HEK293 (cell line): Measurements from ENCODE around the gene RAI14.
A peak's percentile ranks its signal among the peaks of the same experiment; 100 is the strongest.

ENCODE experiments used
- CTCF ChIA-PET: fragments of 350-600 bp; formaldehyde crosslinking; extraction: SDS; loops from one replicate; lab custom pipeline; 2021; ENCODE audit warnings: antibody characterized with exemption; lab: Yijun Ruan, JAX
- POLR2A ChIA-PET: fragments of 300-600 bp; formaldehyde crosslinking; extraction: SDS; loops from one replicate; lab custom pipeline; 2020; ENCODE audit warnings: antibody characterized with exemption, inconsistent platforms; lab: Yijun Ruan, JAX
- H3K27ac ChIP-seq: fragments of 200-500 bp; sonication (Bioruptor generic); 2 replicates; pipeline ENCODE4 v1.5.1; 2014; ENCODE audit warnings: low read depth, low read length, control low read depth, inconsistent platforms; ENCODE audit errors: extremely low read depth
- H3K36me3 ChIP-seq, 2 experiments: fragments of 200-500 bp in 1 of 2; sonication (Bioruptor generic) in 1 of 2; 1 replicate in 1 of 2; 2 replicates in 1 of 2; pipeline ENCODE4 v1.5.1; 2014 to 2017; ENCODE audit warnings: inconsistent platforms in 2 of 2, low read length in 2 of 2; ENCODE audit not compliant: control insufficient read depth in 2 of 2, insufficient read depth in 1 of 2
- H3K4me1 ChIP-seq: fragments of 200-500 bp; sonication (Bioruptor generic); 2 replicates; pipeline ENCODE4 v1.5.1; 2014; ENCODE audit warnings: mild to moderate bottlenecking, low read length, inconsistent platforms; ENCODE audit not compliant: control insufficient read depth, insufficient read depth
- H3K4me3 ChIP-seq: 2 replicates; pipeline ENCODE4 v1.5.1; 2011; ENCODE audit warnings: low read depth, mild to moderate bottlenecking, control low read depth, low read length, moderate library complexity
- H3K9me3 ChIP-seq: fragments of 200-500 bp; sonication (Bioruptor generic); 2 replicates; pipeline ENCODE4 v1.5.1; 2014; ENCODE audit warnings: low read depth, low read length, inconsistent platforms; ENCODE audit not compliant: control insufficient read depth, insufficient read depth
- KLF1 ChIP-seq: fragments of 450-650 bp; formaldehyde crosslinking; IDR thresholded peaks from 2 replicates; pipeline ENCODE4 v1.5.1; 2016; ENCODE audit warnings: missing biosample characterization, missing genetic modification characterization
- KLF8 ChIP-seq: fragments of 450-650 bp; formaldehyde crosslinking; IDR thresholded peaks from 2 replicates; pipeline ENCODE4 v1.5.1; 2016; ENCODE audit warnings: missing biosample characterization, missing genetic modification characterization
- PRDM1 ChIP-seq: fragments of 450-650 bp; formaldehyde crosslinking; IDR thresholded peaks from 2 replicates; pipeline ENCODE4; 2016; ENCODE audit warnings: missing biosample characterization, missing genetic modification characterization
- SALL2 ChIP-seq: fragments of 450-650 bp; formaldehyde crosslinking; IDR thresholded peaks from 2 replicates; pipeline ENCODE4 v1.5.0; 2017; ENCODE audit warnings: missing biosample characterization, mild to moderate bottlenecking, missing genetic modification characterization, borderline replicate concordance
- SP7 ChIP-seq: fragments of 450-650 bp; formaldehyde crosslinking; IDR thresholded peaks from 2 replicates; pipeline ENCODE4 v1.5.1; 2016; ENCODE audit warnings: missing biosample characterization, missing genetic modification characterization
- TRIM28 ChIP-seq: IDR thresholded peaks from 2 replicates; pipeline ENCODE4 v1.6.1; 2011; ENCODE audit warnings: low read length, control low read depth, borderline replicate concordance
- ZBTB17 ChIP-seq: fragments of 450-650 bp; formaldehyde crosslinking; IDR thresholded peaks from 2 replicates; pipeline ENCODE4 v1.5.1; 2016; ENCODE audit warnings: missing biosample characterization, missing genetic modification characterization
- ZBTB7A ChIP-seq: fragments of 450-650 bp; formaldehyde crosslinking; IDR thresholded peaks from 2 replicates; pipeline ENCODE4 v1.5.1; 2016; ENCODE audit warnings: low read depth, missing biosample characterization, missing genetic modification characterization
- ZNF140 ChIP-seq: fragments of 450-650 bp; formaldehyde crosslinking; IDR thresholded peaks from 2 replicates; pipeline ENCODE4 v1.5.1; 2016; ENCODE audit warnings: missing biosample characterization, missing genetic modification characterization
- ZNF221 ChIP-seq: fragments of 450-650 bp; formaldehyde crosslinking; IDR thresholded peaks from 2 replicates; pipeline ENCODE4 v1.5.1; 2017; ENCODE audit warnings: missing biosample characterization, missing genetic modification characterization, borderline replicate concordance
- ZNF274 ChIP-seq, 2 experiments: fragments of 200-500 bp in 1 of 2; fragments of 450-650 bp in 1 of 2; sonication (Bioruptor generic) in 1 of 2; formaldehyde crosslinking in 1 of 2; IDR thresholded peaks; 2 replicates each; pipeline versions ENCODE4 v1.5.1 to v1.6.1; 2014 to 2016; ENCODE audit warnings: borderline replicate concordance in 1 of 2, inconsistent platforms in 1 of 2, low read length in 1 of 2, missing biosample characterization in 1 of 2, missing genetic modification characterization in 1 of 2
- ZNF394 ChIP-seq: fragments of 450-650 bp; formaldehyde crosslinking; IDR thresholded peaks from 2 replicates; pipeline ENCODE4 v1.5.1; 2016; ENCODE audit warnings: missing biosample characterization, missing genetic modification characterization, mild to moderate bottlenecking, moderate library complexity, borderline replicate concordance
- ZNF416 ChIP-seq: fragments of 450-650 bp; formaldehyde crosslinking; IDR thresholded peaks from 2 replicates; pipeline ENCODE4 v1.5.1; 2016; ENCODE audit warnings: missing biosample characterization, missing genetic modification characterization
- ZNF501 ChIP-seq: fragments of 450-650 bp; formaldehyde crosslinking; IDR thresholded peaks from 2 replicates; pipeline ENCODE4 v1.5.1; 2016; ENCODE audit warnings: missing biosample characterization, missing genetic modification characterization
- ZNF530 ChIP-seq: fragments of 450-650 bp; formaldehyde crosslinking; IDR thresholded peaks from 2 replicates; pipeline ENCODE4 v1.5.1; 2016; ENCODE audit warnings: low read depth, missing biosample characterization, missing genetic modification characterization
- ZNF658 ChIP-seq: fragments of 450-650 bp; formaldehyde crosslinking; IDR thresholded peaks from 2 replicates; pipeline ENCODE4; 2016; ENCODE audit warnings: missing biosample characterization, missing genetic modification characterization
- ZNF664 ChIP-seq: fragments of 450-650 bp; formaldehyde crosslinking; IDR thresholded peaks from 2 replicates; pipeline ENCODE4 v1.5.1; 2016; ENCODE audit warnings: missing biosample characterization, missing genetic modification characterization
- ZNF792 ChIP-seq: fragments of 450-650 bp; formaldehyde crosslinking; IDR thresholded peaks from 2 replicates; pipeline ENCODE4 v1.5.1; 2016; ENCODE audit warnings: missing biosample characterization, missing genetic modification characterization
- TF ChIP-seq, protein P1 (sequence below): fragments of 450-650 bp; formaldehyde crosslinking; IDR thresholded peaks from 2 replicates; pipeline ENCODE4 v1.5.1; 2016; ENCODE audit warnings: missing biosample characterization, missing genetic modification characterization, borderline replicate concordance
- TF ChIP-seq, protein P2 (sequence below): fragments of 450-650 bp; formaldehyde crosslinking; IDR thresholded peaks from 2 replicates; pipeline ENCODE4 v1.5.1; 2016; ENCODE audit warnings: missing biosample characterization, missing genetic modification characterization
- TF ChIP-seq, protein P3 (sequence below): IDR thresholded peaks from 2 replicates; pipeline ENCODE4 v1.6.1; 2011; ENCODE audit warnings: mild to moderate bottlenecking, low read depth, low read length, borderline replicate concordance
- TF ChIP-seq, protein P4 (sequence below): fragments of 450-650 bp; formaldehyde crosslinking; IDR thresholded peaks from 2 replicates; pipeline ENCODE4 v1.5.1; 2016; ENCODE audit warnings: missing biosample characterization, missing genetic modification characterization

RAI14 gene

DNA sequence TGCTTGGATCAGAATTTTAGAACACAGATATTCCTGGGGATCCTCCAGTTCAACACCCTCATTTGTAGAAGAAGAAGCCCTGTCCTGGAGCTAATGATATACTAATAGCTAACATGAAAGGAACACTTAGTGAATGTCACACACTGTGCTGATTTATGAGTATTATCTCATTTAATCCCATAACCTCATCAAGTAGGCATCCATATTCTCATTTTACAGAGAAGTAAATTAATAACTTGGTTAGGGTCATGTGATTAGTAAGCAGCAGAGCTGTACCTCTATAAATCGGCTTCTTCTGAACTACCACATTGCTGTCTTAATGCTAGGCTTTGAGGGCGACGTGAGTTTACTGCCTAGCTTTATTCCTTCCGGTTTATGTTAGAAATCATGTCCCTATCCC, 188.9 kb downstream of the RAI14 start:
- TF ChIP-seq ZNF221 (tag by site-specific recombination) (no peak), ZNF394 (tag by site-specific recombination) (no peak), SP7 (tag by site-specific recombination) (no peak), ZNF140 (no peak), ZNF664 (tag by site-specific recombination) (peak; percentile 73; the same call in 1 of the 2 replicates), ZNF416 (tag by site-specific recombination) (no peak)
- TF ChIP-seq, protein P1, sequence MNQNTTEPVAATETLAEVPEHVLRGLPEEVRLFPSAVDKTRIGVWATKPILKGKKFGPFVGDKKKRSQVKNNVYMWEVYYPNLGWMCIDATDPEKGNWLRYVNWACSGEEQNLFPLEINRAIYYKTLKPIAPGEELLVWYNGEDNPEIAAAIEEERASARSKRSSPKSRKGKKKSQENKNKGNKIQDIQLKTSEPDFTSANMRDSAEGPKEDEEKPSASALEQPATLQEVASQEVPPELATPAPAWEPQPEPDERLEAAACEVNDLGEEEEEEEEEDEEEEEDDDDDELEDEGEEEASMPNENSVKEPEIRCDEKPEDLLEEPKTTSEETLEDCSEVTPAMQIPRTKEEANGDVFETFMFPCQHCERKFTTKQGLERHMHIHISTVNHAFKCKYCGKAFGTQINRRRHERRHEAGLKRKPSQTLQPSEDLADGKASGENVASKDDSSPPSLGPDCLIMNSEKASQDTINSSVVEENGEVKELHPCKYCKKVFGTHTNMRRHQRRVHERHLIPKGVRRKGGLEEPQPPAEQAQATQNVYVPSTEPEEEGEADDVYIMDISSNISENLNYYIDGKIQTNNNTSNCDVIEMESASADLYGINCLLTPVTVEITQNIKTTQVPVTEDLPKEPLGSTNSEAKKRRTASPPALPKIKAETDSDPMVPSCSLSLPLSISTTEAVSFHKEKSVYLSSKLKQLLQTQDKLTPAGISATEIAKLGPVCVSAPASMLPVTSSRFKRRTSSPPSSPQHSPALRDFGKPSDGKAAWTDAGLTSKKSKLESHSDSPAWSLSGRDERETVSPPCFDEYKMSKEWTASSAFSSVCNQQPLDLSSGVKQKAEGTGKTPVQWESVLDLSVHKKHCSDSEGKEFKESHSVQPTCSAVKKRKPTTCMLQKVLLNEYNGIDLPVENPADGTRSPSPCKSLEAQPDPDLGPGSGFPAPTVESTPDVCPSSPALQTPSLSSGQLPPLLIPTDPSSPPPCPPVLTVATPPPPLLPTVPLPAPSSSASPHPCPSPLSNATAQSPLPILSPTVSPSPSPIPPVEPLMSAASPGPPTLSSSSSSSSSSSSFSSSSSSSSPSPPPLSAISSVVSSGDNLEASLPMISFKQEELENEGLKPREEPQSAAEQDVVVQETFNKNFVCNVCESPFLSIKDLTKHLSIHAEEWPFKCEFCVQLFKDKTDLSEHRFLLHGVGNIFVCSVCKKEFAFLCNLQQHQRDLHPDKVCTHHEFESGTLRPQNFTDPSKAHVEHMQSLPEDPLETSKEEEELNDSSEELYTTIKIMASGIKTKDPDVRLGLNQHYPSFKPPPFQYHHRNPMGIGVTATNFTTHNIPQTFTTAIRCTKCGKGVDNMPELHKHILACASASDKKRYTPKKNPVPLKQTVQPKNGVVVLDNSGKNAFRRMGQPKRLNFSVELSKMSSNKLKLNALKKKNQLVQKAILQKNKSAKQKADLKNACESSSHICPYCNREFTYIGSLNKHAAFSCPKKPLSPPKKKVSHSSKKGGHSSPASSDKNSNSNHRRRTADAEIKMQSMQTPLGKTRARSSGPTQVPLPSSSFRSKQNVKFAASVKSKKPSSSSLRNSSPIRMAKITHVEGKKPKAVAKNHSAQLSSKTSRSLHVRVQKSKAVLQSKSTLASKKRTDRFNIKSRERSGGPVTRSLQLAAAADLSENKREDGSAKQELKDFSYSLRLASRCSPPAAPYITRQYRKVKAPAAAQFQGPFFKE (tag by site-specific recombination): no peak
- Histone ChIP-seq H3K4me1 (no peaks in the 10 kb centered on the region), H3K27ac (no peak overlapping the region), H3K9me3 (no peaks in the 10 kb centered on the region), H3K36me3 (no peaks in the 10 kb centered on the region), H3K4me3 (no peak overlapping the region)
- POLR2A ChIA-PET: interaction anchor here (0.9 kb wide), 1 partner anchor 70 kb away, joined by 3 read pairs; the partner anchor contains the start of genes BRIX1 and RAD1
- CTCF ChIA-PET: interaction anchor here (0.6 to 2.2 kb wide), 4 partner anchors 9 to 58 kb away, joined by 3 to 13 read pairs (median 3); no protein-coding TSS in a partner anchor

DNA sequence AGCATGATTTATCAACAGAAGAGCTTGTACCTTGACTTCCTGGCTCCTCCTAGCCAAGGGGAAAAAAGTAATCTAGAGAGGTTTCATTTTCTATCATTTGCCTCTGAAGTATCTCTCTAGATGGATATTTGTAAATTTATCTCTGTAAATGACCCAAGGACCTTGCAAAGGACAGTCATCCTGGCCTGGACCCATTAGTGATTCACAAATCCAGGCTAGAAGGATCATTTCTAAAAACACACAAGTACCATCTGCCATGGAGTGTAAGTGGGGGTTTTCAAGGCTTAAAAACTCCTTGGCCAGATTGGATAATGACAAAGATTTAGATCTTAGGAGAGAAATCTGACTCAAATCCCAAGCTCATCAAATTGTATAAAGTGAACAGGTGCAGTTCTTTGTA, 190.9 kb downstream of the RAI14 start:
- POLR2A ChIA-PET: interaction anchor here (1.4 kb wide), 1 partner anchor 8 kb away, joined by 5 read pairs; the partner anchor contains the start of gene TTC23L
- no peaks in the 10 kb centered on the region for H3K4me1 ChIP-seq
- no peak overlapping the region for H3K27ac ChIP-seq
- TF ChIP-seq, protein P2, sequence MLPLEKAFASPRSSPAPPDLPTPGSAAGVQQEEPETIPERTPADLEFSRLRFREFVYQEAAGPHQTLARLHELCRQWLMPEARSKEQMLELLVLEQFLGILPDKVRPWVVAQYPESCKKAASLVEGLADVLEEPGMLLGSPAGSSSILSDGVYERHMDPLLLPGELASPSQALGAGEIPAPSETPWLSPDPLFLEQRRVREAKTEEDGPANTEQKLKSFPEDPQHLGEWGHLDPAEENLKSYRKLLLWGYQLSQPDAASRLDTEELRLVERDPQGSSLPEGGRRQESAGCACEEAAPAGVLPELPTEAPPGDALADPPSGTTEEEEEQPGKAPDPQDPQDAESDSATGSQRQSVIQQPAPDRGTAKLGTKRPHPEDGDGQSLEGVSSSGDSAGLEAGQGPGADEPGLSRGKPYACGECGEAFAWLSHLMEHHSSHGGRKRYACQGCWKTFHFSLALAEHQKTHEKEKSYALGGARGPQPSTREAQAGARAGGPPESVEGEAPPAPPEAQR (tag by site-specific recombination): no peak
- TF ChIP-seq TRIM28: no peak
- no peak for TF ChIP-seq KLF1 (tag by site-specific recombination)
- no peaks in the 10 kb centered on the region for H3K36me3 ChIP-seq
- CTCF ChIA-PET: interaction anchor here (0.8 to 2.2 kb wide), 3 partner anchors 51 to 361 kb away, joined by 4 to 13 read pairs (median 4); no protein-coding TSS in a partner anchor
- no peaks in the 10 kb centered on the region for H3K9me3 ChIP-seq
- H3K4me3 ChIP-seq: no peak overlapping the region

DNA sequence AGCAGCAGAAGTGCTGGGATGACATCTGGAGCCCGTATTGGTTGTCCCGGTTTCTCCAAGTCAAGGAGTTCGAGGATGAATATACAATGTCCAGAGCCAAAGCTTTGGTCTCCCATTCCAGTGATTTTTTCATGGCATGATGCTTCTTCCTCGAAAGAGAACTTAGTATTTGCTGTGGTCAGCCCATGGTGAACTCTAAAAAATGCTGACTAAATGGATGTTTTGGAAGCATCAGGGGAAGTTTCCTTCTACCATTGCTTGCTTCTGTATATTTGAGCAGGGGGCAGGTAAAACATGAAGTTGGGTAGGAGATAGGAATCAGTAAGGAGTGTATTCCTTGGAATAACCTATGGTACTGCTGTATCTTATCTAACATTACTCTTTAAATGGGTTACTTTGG, 191.4 kb downstream of the RAI14 start:
- no peak overlapping the region for H3K4me3 ChIP-seq
- no peaks in the 10 kb centered on the region for H3K36me3 ChIP-seq
- no peaks in the 10 kb centered on the region for H3K9me3 ChIP-seq
- ChIA-PET POLR2A (interaction anchor here (1.4 kb wide), 1 partner anchor 8 kb away, joined by 5 read pairs; the partner anchor contains the start of gene TTC23L), CTCF (interaction anchor here (0.8 kb wide), 1 partner anchor 15 kb away, joined by 3 read pairs; no protein-coding TSS in a partner anchor)
- no peak overlapping the region for H3K27ac ChIP-seq
- H3K4me1 ChIP-seq: no peaks in the 10 kb centered on the region
- TF ChIP-seq KLF8 (tag by site-specific recombination): no peak
- TF ChIP-seq, protein P3, sequence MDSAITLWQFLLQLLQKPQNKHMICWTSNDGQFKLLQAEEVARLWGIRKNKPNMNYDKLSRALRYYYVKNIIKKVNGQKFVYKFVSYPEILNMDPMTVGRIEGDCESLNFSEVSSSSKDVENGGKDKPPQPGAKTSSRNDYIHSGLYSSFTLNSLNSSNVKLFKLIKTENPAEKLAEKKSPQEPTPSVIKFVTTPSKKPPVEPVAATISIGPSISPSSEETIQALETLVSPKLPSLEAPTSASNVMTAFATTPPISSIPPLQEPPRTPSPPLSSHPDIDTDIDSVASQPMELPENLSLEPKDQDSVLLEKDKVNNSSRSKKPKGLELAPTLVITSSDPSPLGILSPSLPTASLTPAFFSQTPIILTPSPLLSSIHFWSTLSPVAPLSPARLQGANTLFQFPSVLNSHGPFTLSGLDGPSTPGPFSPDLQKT: no peak
- TF ChIP-seq, protein P4, sequence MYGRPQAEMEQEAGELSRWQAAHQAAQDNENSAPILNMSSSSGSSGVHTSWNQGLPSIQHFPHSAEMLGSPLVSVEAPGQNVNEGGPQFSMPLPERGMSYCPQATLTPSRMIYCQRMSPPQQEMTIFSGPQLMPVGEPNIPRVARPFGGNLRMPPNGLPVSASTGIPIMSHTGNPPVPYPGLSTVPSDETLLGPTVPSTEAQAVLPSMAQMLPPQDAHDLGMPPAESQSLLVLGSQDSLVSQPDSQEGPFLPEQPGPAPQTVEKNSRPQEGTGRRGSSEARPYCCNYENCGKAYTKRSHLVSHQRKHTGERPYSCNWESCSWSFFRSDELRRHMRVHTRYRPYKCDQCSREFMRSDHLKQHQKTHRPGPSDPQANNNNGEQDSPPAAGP: no peak
- TF ChIP-seq ZNF792 (tag by site-specific recombination): no peak
- no peak for TF ChIP-seq ZNF274 (IDR thresholded peaks at IDR 0.05; ENCODE audit: low read length)
- no peak for TF ChIP-seq ZNF274 (tag by site-specific recombination; IDR thresholded peaks at IDR 0.05; ENCODE audit: borderline replicate concordance)
- no peak for TF ChIP-seq ZNF501 (tag by site-specific recombination)
- TF ChIP-seq PRDM1 (tag by site-specific recombination): no peak
- no peak for TF ChIP-seq ZNF530
- no peak for TF ChIP-seq ZNF658 (tag by site-specific recombination)
- no peak for TF ChIP-seq ZBTB17 (tag by site-specific recombination)
- TF ChIP-seq SALL2 (tag by site-specific recombination): no peak
- no peak for TF ChIP-seq ZBTB7A
